Lower leg skin (tissue), 3 donors: ENCODE data around the gene FGD6.

Experiments
- POLR2A ChIP-seq, 2 donors: fragments of 450-650 bp; IDR thresholded peaks; one replicate each; pipeline ENCODE4 v1.6.1; 2016 to 2017; ENCODE audit warnings: antibody characterized with exemption in 2 of 2, mild to moderate bottlenecking in 1 of 2, moderate library complexity in 1 of 2
- TF ChIP-seq, protein P1 (sequence below), 3 donors: fragments of 450-650 bp; IDR thresholded peaks; one replicate each; pipeline ENCODE4 v1.5.1; 2016; ENCODE audit warnings: antibody characterized with exemption in 3 of 3, mild to moderate bottlenecking in 3 of 3, moderate library complexity in 2 of 3

- TF ChIP-seq, protein P1, sequence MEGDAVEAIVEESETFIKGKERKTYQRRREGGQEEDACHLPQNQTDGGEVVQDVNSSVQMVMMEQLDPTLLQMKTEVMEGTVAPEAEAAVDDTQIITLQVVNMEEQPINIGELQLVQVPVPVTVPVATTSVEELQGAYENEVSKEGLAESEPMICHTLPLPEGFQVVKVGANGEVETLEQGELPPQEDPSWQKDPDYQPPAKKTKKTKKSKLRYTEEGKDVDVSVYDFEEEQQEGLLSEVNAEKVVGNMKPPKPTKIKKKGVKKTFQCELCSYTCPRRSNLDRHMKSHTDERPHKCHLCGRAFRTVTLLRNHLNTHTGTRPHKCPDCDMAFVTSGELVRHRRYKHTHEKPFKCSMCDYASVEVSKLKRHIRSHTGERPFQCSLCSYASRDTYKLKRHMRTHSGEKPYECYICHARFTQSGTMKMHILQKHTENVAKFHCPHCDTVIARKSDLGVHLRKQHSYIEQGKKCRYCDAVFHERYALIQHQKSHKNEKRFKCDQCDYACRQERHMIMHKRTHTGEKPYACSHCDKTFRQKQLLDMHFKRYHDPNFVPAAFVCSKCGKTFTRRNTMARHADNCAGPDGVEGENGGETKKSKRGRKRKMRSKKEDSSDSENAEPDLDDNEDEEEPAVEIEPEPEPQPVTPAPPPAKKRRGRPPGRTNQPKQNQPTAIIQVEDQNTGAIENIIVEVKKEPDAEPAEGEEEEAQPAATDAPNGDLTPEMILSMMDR (IDR thresholded peaks at IDR 0.05) = no peak
- TF ChIP-seq POLR2A (IDR thresholded peaks at IDR 0.05) = no peak
These were observed 31.5 kb upstream of the FGD6 start for GRCh38 chr12:95248604-95249360.
